Activated CD4-positive, alpha-beta T cell treated with anti-CD3 and anti-CD28 coated beads for 48 hours (primary cell): ENCODE measurements around the gene CYP2F1.
"Not testable (repeated sequence)": the region's sequence is repeated elsewhere in the genome, so short reads cannot be mapped to it uniquely, and the experiment has no call there.

Source experiments
- DNase-seq: peaks from one replicate; pipeline ENCODE4 v3.0.0-alpha.2; 2020

CYP2F1 gene

GRCh38 chr19:41127801-41128300 is 13.6 kb downstream of the CYP2F1 start:
- DNase-seq, result peak; percentile 86

DNA sequence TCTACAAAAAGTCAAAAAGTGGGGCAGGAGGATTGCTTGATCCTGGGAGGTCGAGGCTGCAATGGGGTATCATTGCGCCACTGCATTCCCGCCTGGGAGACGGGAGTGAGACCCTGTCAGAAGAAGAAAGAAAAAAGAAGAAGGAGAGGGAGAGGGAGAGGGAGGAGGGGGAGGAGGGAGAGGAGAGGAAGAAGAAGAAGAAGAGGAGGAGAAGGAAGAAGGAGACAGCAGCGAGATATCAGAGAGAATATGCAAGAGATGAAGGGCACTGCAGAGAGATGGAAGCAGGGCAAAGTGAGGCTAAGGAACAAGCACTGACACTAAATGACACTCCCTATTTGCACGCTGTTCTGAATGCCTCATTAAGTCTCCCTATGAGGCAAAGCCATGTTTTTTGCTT is 14.5 kb downstream of the CYP2F1 start:
- DNase-seq, result no peak

- DNase-seq, result no peak
Observed at GRCh38 chr19:41131186-41131585, 17.0 kb downstream of the CYP2F1 start.

DNA sequence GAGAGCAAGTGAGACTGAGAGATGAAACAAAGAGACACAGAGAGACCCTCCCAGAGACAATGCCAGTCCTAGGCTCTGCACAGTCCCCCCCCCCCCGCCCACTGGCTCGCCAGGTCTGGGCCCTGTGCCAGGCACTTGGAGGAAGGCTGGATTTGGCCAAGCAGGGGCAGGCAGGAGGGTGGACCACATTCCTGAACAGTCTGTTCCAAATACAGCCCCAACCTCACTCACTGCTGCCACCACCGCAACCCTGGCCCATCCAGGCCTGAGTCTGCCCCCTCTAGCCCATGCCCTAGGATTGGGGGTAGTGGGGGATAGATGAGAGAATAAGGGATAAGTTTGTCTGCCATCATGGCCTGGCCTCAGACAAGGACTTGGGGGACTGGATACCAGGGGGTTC is 19.0 kb downstream of the CYP2F1 start:
- DNase-seq, result no peak

- no peak for DNase-seq
Observed at GRCh38 chr19:41134616-41135015, 20.4 kb downstream of the CYP2F1 start.

- DNase-seq, result peak; percentile 46
Observed at GRCh38 chr19:41135390-41136384, 21.5 kb downstream of the CYP2F1 start.

DNA sequence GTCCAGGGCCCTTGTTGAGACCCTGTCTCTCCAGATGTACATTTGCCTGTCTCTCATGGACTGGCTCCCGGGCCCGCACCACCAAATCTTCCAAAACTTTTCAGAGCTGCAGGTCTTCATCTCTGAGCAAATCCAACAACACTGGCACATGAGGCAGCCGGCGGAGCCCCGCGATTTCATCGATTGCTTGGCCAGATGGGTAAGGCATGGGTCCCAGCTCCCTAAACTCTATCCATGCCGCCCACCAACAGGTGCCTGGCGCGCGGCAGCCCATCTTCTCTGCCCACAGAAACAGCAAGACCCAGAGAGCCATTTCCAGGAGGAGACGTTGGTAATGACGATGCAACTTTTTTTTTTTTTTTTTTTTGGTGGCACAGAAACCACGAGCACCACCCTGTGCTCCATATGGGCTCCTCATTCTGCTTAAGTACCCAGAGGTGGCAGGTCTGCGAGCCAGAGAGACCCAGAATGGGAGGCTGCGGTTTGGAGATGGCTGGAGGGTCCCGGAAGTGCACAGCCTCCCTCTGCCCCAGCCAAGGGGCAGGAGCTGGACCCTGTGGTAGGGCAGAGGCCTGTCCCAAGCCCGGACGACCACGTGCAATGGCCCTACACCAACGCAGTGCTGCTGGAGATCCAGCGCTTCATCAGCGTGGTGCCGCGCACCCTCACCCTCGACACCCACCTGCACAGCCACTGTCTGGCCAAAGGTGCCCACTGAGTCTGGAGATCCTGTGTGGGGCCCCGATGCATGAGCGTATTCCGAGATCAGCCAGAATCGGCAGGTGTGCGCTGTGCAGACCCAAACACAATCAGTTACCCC is 22.6 kb downstream of the CYP2F1 start:
- DNase-seq, result no peak

DNA sequence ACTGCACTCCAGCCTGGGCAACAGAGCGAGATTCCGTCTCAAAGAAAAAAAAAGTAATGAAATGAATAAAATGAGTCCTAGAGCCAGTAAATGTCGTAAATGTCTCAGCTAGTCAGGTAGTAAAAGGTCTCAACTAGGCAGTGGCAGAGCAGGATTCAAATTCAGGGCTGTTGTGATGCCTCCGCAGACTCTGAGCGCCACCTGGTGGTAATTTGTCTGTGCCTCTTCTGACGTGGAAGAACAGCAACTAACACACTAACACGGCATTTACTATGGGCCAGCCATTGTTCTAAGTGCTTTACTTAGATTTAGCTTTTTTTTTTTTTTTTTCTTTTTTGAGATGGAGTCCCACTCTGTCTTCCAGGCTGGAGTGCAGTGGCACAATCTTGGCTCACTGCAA is 30.2 kb downstream of the CYP2F1 start:
- DNase-seq, result peak; percentile 92

DNA sequence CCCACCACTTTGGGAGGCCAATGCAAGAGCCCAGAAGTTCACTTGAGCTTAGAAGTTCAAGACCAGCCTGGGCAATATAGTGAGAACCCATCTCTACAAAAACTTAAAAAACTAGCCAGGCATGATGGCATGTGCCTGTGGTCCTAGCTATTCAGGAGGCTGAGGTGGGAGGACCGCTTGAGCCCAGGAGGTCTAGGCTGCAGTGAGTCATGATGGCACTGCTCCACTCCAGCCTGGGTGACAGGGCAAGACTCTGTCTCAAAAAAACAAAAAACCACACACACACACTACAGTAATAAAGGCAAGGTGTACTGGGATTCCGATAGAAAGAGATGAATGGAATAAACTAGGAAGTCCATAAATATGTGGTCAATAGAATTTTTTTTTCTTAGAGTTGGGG is 35.6 kb downstream of the CYP2F1 start:
- no peak for DNase-seq

DNA sequence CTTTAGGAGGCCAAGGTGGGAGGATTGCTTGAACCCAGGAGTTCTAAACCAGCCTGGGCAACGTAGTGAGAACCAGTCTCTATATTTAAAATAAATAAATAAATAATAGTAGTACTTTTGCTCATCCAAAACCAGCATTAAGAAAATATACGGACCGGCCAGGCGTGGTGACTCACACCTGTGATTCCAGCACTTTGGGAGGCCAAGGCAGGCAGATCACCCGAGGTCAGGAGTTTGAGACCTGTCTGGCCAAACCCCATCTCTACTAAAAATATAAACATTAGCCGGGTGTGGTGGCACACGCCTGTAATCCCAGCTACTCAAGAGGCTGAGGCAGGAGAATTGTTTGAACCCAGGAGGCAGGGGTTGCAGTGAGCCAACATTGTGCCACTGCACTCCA is 36.8 kb downstream of the CYP2F1 start:
- DNase-seq, result not testable (repeated sequence)

GRCh38 chr19:41154060-41154459 is 39.8 kb downstream of the CYP2F1 start:
- no peak for DNase-seq

DNA sequence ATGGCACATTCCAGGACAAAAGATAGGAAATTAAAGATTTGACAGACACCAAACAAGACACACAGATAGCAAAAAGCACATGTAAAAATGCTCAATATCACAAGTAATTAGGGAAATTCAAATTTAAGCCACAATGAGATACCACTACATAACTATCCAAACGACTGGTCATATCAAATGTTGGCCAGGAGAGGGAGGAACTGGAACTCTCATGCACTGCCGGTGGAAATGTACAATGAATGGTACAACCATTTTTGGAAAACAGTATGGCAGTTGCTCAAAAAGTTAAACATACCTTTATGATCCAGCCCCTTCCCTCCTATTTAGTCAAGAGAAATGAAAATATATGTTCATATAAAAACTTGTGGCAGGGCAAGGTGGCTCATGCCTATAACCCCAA is 42.0 kb downstream of the CYP2F1 start:
- DNase-seq, result no peak

DNA sequence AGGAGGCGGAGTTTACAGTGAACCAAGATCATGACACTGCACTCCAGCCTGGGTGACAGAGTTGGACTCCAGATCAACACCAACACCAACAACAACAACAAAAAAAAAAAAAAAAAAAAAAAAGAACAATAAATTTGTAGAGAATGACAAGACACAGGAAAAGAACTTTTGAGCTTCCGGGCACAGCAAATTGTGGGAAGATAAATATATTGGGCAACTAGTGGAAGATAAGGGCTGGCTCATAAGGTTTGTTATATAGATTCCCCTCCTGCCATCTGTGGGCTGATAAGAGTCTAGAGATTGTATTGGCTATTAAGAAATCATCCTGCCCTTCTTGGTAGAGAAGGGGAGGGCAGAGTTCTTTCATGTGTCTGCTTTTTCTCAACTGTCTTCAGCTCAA is 45.6 kb downstream of the CYP2F1 start:
- DNase-seq, result no peak

GRCh38 chr19:41161903-41162302 is 47.7 kb downstream of the CYP2F1 start:
- no peak for DNase-seq

- no peak for DNase-seq
Observed at GRCh38 chr19:41166944-41167804, 52.9 kb downstream of the CYP2F1 start.

- no peak for DNase-seq
Observed at GRCh38 chr19:41172297-41173164, 58.3 kb downstream of the CYP2F1 start.

- no peak for DNase-seq
Observed at GRCh38 chr19:41174297-41174928, 60.2 kb downstream of the CYP2F1 start.

- peak; percentile 52 for DNase-seq
Observed at GRCh38 chr19:41175801-41176777, 61.9 kb downstream of the CYP2F1 start.
